Effector memory CD8-positive, alpha-beta T cell (primary cell): ENCODE measurements around the gene SGPP2.
"Not testable (repeated sequence)": the region's sequence is repeated elsewhere in the genome, so short reads cannot be mapped to it uniquely, and the experiment has no call there.

Experiments
- ATAC-seq: fragments of 150-1000 bp; cut with Tn5 transposase; replicated peaks from 2 replicates; pipeline ENCODE4 v1.10.0; 2021; ENCODE audit warnings: mild to moderate bottlenecking, moderate library complexity
- DNase-seq, 3 experiments: peaks; one replicate each; pipeline ENCODE4 v3.0.0; 2021
- H3K27ac Mint-ChIP-seq, 2 donors: one replicate each; pipeline ENCODE4 v1.8.0; 2022; ENCODE audit warnings: mild to moderate bottlenecking in 2 of 2, mixed read lengths in 2 of 2, moderate library complexity in 2 of 2
- H3K27me3 Mint-ChIP-seq, 2 donors: one replicate each; pipeline ENCODE4 v1.8.0; 2022; ENCODE audit warnings: mixed read lengths in 2 of 2
- H3K36me3 Mint-ChIP-seq: one replicate; pipeline ENCODE4 v1.8.0; 2022; ENCODE audit warnings: mild to moderate bottlenecking, moderate library complexity, mixed read lengths; ENCODE audit not compliant: insufficient read depth
- H3K4me1 Mint-ChIP-seq, 2 donors: one replicate each; pipeline ENCODE4 v1.8.0; 2022; ENCODE audit warnings: low read depth in 2 of 2, mixed read lengths in 2 of 2
- H3K4me3 Mint-ChIP-seq, 2 donors: one replicate each; pipeline ENCODE4 v1.8.0; 2022; ENCODE audit warnings: mild to moderate bottlenecking in 2 of 2, mixed read lengths in 2 of 2, moderate library complexity in 2 of 2
- H3K9me3 Mint-ChIP-seq, 2 donors: one replicate each; pipeline ENCODE4 v1.8.0; 2022; ENCODE audit warnings: mixed read lengths in 2 of 2

The SGPP2 gene

GRCh38 chr2:222434204-222434603 is 9.9 kb downstream of the SGPP2 start:
- Mint-ChIP-seq H3K9me3 (peaks cover 0 to 7% of the 10 kb centered on the region in 2 donors), H3K36me3 (no peaks in the 10 kb centered on the region), H3K4me3 (no peak overlapping the region), H3K27ac (no peak overlapping the region), H3K27me3 (no peaks in the 10 kb centered on the region), H3K4me1 (no peaks in the 10 kb centered on the region)
- ATAC-seq (no peak), DNase-seq (no peak)

GRCh38 chr2:222435400-222436039 is 11.2 kb downstream of the SGPP2 start:
- H3K9me3 Mint-ChIP-seq, H3K4me1 Mint-ChIP-seq, H3K4me3 Mint-ChIP-seq, DNase-seq, H3K27me3 Mint-ChIP-seq, H3K36me3 Mint-ChIP-seq, ATAC-seq, H3K27ac Mint-ChIP-seq: not testable (repeated sequence)

- Mint-ChIP-seq H3K4me1 (no peaks in the 10 kb centered on the region), H3K27ac (no peak overlapping the region), H3K36me3 (no peaks in the 10 kb centered on the region), H3K9me3 (peaks cover 0 to 7% of the 10 kb centered on the region in 2 donors), H3K27me3 (no peaks in the 10 kb centered on the region), H3K4me3 (no peak overlapping the region)
- DNase-seq: no peak
- ATAC-seq: no peak
Observed at GRCh38 chr2:222436040-222436413, 11.7 kb downstream of the SGPP2 start.

DNA sequence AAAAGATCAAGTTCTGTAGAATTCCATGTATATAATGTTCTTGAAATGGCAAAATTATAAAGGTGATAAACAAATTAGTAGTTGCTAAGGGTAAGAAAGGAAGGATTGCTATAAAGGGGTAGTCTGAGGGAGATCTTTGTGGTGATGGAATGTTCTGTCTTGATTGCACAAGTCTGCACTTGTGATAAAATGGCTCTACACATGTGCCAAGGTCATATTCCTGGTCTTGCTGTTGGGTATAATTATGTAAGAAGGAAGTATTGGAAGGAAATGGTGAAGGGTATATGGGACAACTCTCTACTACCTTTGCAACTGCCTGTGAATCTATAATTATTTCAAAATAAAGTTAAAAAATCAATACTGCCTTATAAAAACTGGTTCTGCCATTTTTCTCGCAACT is 15.3 kb downstream of the SGPP2 start:
- Mint-ChIP-seq H3K27me3 (peaks cover 0 to 6% of the 10 kb centered on the region in 2 donors), H3K4me3 (no peak overlapping the region), H3K4me1 (no peaks in the 10 kb centered on the region), H3K36me3 (no peaks in the 10 kb centered on the region), H3K9me3 (peaks cover 0 to 7% of the 10 kb centered on the region in 2 donors), H3K27ac (no peak overlapping the region)
- DNase-seq (no peak), ATAC-seq (no peak)

- Mint-ChIP-seq H3K9me3 (peaks cover 0 to 7% of the 10 kb centered on the region in 2 donors), H3K4me3 (no peak overlapping the region), H3K4me1 (no peaks in the 10 kb centered on the region), H3K36me3 (no peaks in the 10 kb centered on the region), H3K27me3 (peaks cover 0 to 6% of the 10 kb centered on the region in 2 donors), H3K27ac (no peak overlapping the region)
- ATAC-seq (no peak), DNase-seq (no peak)
Observed at GRCh38 chr2:222440673-222441422, 16.5 kb downstream of the SGPP2 start.

- H3K9me3 Mint-ChIP-seq: no peaks in the 10 kb centered on the region
- no peaks in the 10 kb centered on the region for H3K36me3 Mint-ChIP-seq
- peaks cover 0 to 6% of the 10 kb centered on the region in 2 donors for H3K27me3 Mint-ChIP-seq
- no peak for ATAC-seq
- H3K4me3 Mint-ChIP-seq: no peak overlapping the region
- no peaks in the 10 kb centered on the region for H3K4me1 Mint-ChIP-seq
- DNase-seq: no peak
- H3K27ac Mint-ChIP-seq: no peak overlapping the region
Observed at GRCh38 chr2:222442665-222443064, 18.3 kb downstream of the SGPP2 start.

DNA sequence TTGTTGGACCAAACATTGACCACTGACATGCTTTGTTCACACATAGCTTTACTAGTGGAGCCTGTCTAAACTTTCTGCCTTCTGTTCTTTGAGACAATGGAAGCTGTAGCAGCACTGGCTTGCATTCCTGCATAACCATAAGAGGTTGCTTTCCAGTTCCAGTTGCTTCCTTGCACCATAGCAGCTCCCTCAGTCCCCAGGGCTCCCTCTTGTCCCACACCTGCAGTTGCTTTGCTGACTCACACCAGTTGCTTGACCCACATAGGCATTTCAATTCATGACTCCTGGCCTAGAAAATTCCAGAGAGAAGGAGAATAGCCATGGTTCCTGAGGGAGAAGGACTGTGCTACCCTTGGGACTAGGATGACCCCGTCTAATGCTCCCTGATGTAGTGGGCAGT is 20.9 kb downstream of the SGPP2 start:
- Mint-ChIP-seq H3K27ac (no peak overlapping the region), H3K4me3 (no peak overlapping the region), H3K36me3 (no peaks in the 10 kb centered on the region), H3K27me3 (peaks cover 0 to 9% of the 10 kb centered on the region in 2 donors), H3K9me3 (no peaks in the 10 kb centered on the region), H3K4me1 (no peaks in the 10 kb centered on the region)
- ATAC-seq: no peak
- no peak for DNase-seq

GRCh38 chr2:222447131-222447530 is 22.8 kb downstream of the SGPP2 start:
- H3K36me3 Mint-ChIP-seq: no peaks in the 10 kb centered on the region
- DNase-seq: no peak
- ATAC-seq: no peak
- peaks cover 0 to 2% of the 10 kb centered on the region in 2 donors for H3K4me1 Mint-ChIP-seq
- H3K27ac Mint-ChIP-seq: no peak overlapping the region
- no peak overlapping the region for H3K4me3 Mint-ChIP-seq
- no peaks in the 10 kb centered on the region for H3K9me3 Mint-ChIP-seq
- peaks cover 0 to 14% of the 10 kb centered on the region in 2 donors for H3K27me3 Mint-ChIP-seq

DNA sequence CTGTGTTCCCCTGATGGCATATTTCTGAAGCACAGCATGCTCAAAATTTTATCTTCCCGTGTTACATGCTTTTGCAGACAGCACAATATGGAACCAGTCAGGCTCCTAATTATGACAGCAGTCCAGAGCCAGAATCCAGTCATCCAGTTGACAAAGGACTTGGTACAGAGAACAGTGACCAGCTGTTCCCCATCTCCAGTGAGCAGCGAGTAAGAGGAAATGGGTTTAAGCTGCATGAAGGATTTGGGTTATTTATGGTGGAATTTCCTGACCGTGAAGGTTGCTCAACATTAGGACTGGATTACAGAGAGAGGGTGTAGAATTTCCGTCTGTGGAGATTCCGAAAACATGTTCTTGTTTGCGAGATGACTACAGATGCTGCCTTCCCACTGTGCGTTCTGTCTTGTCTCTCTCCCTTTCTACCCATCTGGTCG is 24.4 kb downstream of the SGPP2 start:
- H3K36me3 Mint-ChIP-seq: no peaks in the 10 kb centered on the region
- DNase-seq (no peak), ATAC-seq (no peak)
- H3K27ac Mint-ChIP-seq: no peak overlapping the region
- peaks cover 0 to 2% of the 10 kb centered on the region in 2 donors for H3K4me1 Mint-ChIP-seq
- no peak overlapping the region for H3K4me3 Mint-ChIP-seq
- H3K9me3 Mint-ChIP-seq: no peaks in the 10 kb centered on the region
- H3K27me3 Mint-ChIP-seq: peaks cover 0 to 21% of the 10 kb centered on the region in 2 donors

DNA sequence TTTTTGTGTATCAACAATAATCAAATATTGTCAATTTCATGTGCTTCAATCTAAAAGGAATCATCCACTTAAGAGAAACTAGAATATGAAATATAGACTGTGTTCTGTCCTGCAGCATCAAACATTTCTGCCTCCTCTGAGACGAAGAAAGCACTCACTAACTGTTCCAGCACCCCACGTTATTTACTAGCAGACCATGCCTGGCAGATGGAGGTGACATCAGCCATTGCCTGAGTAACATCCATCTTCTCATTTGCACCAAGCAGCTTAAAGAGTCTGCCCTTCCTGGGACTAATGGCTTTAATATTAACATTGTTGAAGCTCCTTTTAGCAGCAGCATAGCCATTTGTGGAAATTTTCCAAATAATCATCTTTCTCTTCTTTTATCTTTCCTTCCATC is 25.7 kb downstream of the SGPP2 start:
- Mint-ChIP-seq H3K4me3 (no peak overlapping the region), H3K36me3 (no peaks in the 10 kb centered on the region)

DNA sequence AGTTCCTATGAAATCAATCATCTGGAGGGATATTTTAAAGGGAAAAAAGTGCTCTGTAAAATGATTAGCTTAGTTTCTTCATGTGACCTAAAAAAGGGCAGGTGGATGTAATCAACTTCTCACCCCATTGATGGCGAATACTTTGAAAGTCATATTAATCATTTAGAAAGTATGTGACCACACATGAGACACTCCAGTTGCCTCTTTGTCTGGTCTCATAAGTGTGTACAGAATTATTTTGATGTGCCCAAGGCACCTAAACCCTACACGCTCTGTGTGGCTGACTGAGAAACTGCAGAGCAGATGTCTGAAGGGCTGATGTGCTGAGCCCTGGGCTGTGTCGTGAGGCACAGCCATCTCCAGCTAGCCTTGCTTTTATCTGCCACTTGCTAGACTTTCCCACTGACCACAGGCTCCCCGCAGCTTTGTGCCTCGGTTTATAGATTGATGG is 26.9 kb downstream of the SGPP2 start:
- Mint-ChIP-seq H3K4me1 (peaks cover 0 to 2% of the 10 kb centered on the region in 2 donors), H3K27ac (no peak overlapping the region), H3K4me3 (no peak overlapping the region), H3K36me3 (no peaks in the 10 kb centered on the region), H3K27me3 (peaks cover 0 to 19% of the 10 kb centered on the region in 2 donors), H3K9me3 (no peaks in the 10 kb centered on the region)
- DNase-seq (no peak), ATAC-seq (no peak)

More for the DNA sequence above, 25.7 kb downstream of the SGPP2 start:
- DNase-seq (no peak), ATAC-seq (no peak)
- Mint-ChIP-seq H3K9me3 (no peaks in the 10 kb centered on the region), H3K4me1 (peaks cover 0 to 2% of the 10 kb centered on the region in 2 donors), H3K27me3 (peaks cover 0 to 19% of the 10 kb centered on the region in 2 donors), H3K27ac (no peak overlapping the region)

GRCh38 chr2:222452422-222452950 is 28.1 kb downstream of the SGPP2 start:
- ATAC-seq (no peak), DNase-seq (no peak)
- Mint-ChIP-seq H3K27me3 (peaks cover 0 to 19% of the 10 kb centered on the region in 2 donors), H3K4me1 (peaks cover 0 to 2% of the 10 kb centered on the region in 2 donors), H3K9me3 (no peaks in the 10 kb centered on the region), H3K36me3 (no peaks in the 10 kb centered on the region), H3K27ac (no peak overlapping the region), H3K4me3 (no peak overlapping the region)

DNA sequence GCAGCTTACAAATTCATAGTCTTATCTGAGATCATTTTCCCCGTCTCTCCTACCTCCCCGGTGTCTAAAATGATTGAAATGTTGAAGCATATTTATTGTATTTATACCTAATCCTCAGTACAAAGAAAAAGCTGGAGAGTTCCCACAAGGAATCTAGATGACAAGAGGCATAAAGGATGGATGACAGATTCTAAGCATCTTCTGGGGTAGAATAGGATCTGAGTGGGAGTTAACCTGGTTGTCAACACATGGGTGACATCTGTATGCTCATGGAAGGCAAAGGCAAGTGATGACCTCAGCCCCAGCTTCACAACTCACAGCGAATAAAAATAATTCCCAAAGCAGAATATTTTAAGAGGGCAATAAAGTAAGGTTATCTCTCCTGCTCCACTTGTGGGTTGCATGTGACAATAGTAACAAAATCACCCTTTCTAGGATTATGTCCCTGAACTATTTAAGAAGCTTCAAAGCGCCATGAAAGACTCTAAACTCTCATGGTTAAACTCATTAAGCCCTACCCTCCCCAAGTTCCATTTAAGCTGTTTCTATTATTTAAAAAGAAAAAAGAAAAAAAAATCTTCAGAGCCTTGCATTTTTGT is 32.2 kb downstream of the SGPP2 start:
- DNase-seq: no peak
- no peaks in the 10 kb centered on the region for H3K9me3 Mint-ChIP-seq
- no peaks in the 10 kb centered on the region for H3K4me1 Mint-ChIP-seq
- H3K27me3 Mint-ChIP-seq: peaks cover 0 to 23% of the 10 kb centered on the region in 2 donors
- H3K27ac Mint-ChIP-seq: no peak overlapping the region
- no peaks in the 10 kb centered on the region for H3K36me3 Mint-ChIP-seq
- no peak overlapping the region for H3K4me3 Mint-ChIP-seq
- ATAC-seq: no peak
